Hepatocyte (in vitro differentiated cells): ENCODE data around the gene ROR1. TPM values are rescaled to one million over a fixed set of nuclear protein-coding genes. Genes with fewer than 3 reads are reported as not detected.
A peak's percentile ranks its signal among the peaks of the same experiment; 100 is the strongest.

ENCODE experiments used
- DNase-seq: peaks from one replicate; pipeline ENCODE4 v3.0.0-alpha.2; 2016; ENCODE audit warnings: low spot score
- H2AFZ ChIP-seq: fragments of 200-600 bp; sonication (generic); 2 replicates; pipeline ENCODE4 v1.6.0; 2016; ENCODE audit warnings: antibody characterized with exemption, mild to moderate bottlenecking
- H3K27ac ChIP-seq: fragments of 200-600 bp; sonication (generic); 2 replicates; pipeline ENCODE4 v1.5.1; 2016; ENCODE audit warnings: mild to moderate bottlenecking
- H3K27me3 ChIP-seq: fragments of 200-600 bp; sonication (generic); 2 replicates; pipeline ENCODE4 v1.6.1; 2016
- H3K36me3 ChIP-seq: fragments of 200-600 bp; sonication (generic); replicated peaks from 2 replicates; pipeline ENCODE4 v1.5.1; 2016; ENCODE audit warnings: low read depth; ENCODE audit not compliant: insufficient read depth
- H3K4me1 ChIP-seq: fragments of 200-600 bp; sonication (generic); 2 replicates; pipeline ENCODE4 v1.5.1; 2016; ENCODE audit warnings: mild to moderate bottlenecking, moderate library complexity; ENCODE audit not compliant: insufficient read depth
- H3K4me2 ChIP-seq: fragments of 200-600 bp; sonication (generic); 2 replicates; pipeline ENCODE4 v1.6.0; 2016
- H3K4me3 ChIP-seq: fragments of 200-600 bp; sonication (generic); 2 replicates; pipeline ENCODE4 v1.5.1; 2016; ENCODE audit warnings: mild to moderate bottlenecking
- H3K79me2 ChIP-seq: fragments of 200-600 bp; sonication (generic); 2 replicates; pipeline ENCODE4 v1.6.0; 2017; ENCODE audit warnings: mild to moderate bottlenecking
- H3K9me2 ChIP-seq: fragments of 200-600 bp; sonication (generic); replicated peaks from 2 replicates; pipeline ENCODE4 v1.6.0; 2017; ENCODE audit warnings: mild to moderate bottlenecking; ENCODE audit not compliant: insufficient read depth
- H3K9me3 ChIP-seq: fragments of 200-600 bp; sonication (generic); 2 replicates; pipeline ENCODE4 v1.5.1; 2016; ENCODE audit warnings: low read depth, mild to moderate bottlenecking
- H4K20me1 ChIP-seq: fragments of 200-600 bp; sonication (generic); 2 replicates; pipeline ENCODE4 v1.6.0; 2016; ENCODE audit warnings: mild to moderate bottlenecking; ENCODE audit not compliant: insufficient read depth, poor library complexity, severe bottlenecking
- CTCF ChIP-seq: fragments of 200-600 bp; sonication (generic); IDR thresholded peaks from 2 replicates; pipeline ENCODE4 v1.5.1; 2016; ENCODE audit warnings: antibody characterized with exemption, mild to moderate bottlenecking; ENCODE audit not compliant: poor library complexity
- EZH2 ChIP-seq: fragments of 200-600 bp; sonication (generic); IDR thresholded peaks from 2 replicates; pipeline ENCODE4 v1.6.1; 2016; ENCODE audit warnings: antibody characterized with exemption, mild to moderate bottlenecking, borderline replicate concordance
- EZH2phosphoT487 ChIP-seq: fragments of 200-600 bp; sonication (generic); IDR thresholded peaks from one replicate; pipeline ENCODE4 v1.6.1; 2018; ENCODE audit warnings: antibody characterized with exemption, mild to moderate bottlenecking, low read depth, moderate library complexity; ENCODE audit not compliant: unreplicated experiment, severe bottlenecking
- WGBS: methylation state at CpG from one replicate; pipeline ENCODE4 v1.1.6; 2016; ENCODE audit warnings: low lambda C conversion rate; ENCODE audit errors: missing lambda C conversion rate; 5-methylcytosine and 5-hydroxymethylcytosine counted together
- polyA plus RNA-seq: library from polyadenylated mRNA; unstranded; fragments of >200 nt; fragmentation: Nextera tagmentation; extraction: Ambion mirVana; gene quantifications from 2 replicates; pipeline ENCODE4 v1.2.1, GENCODE V29; 2016
- total RNA-seq: library from RNA; depleted of rRNA; stranded (reverse); fragments of >200 nt; gene quantifications from 2 replicates; pipeline ENCODE4 v1.2.3, GENCODE V29; 2014

The ROR1 gene
- total and polyA plus RNA-seq, 2 experiments from 2014 or later, result 16.4 to 27.7 TPM

- Histone ChIP-seq H3K27ac (no peak overlapping the region), H3K9me3 (no peaks in the 10 kb centered on the region), H3K4me1 (peaks cover 10% of the 10 kb centered on the region), H3K79me2 (no peaks in the 10 kb centered on the region), H3K4me2 (no peak overlapping the region), H2AFZ (no peak overlapping the region), H4K20me1 (no peaks in the 10 kb centered on the region), H3K36me3 (no peaks in the 10 kb centered on the region), H3K27me3 (no peaks in the 10 kb centered on the region), H3K9me2 (no peaks in the 10 kb centered on the region), H3K4me3 (no peak overlapping the region)
- DNase-seq, result no peak
- TF ChIP-seq CTCF, result no peak
- TF ChIP-seq EZH2, result no peak
- TF ChIP-seq EZH2phosphoT487, result no peak
- WGBS, result 89% methylated on average over 3 of the region's 3 CpGs
Measured at GRCh38 chr1:64166629-64167028, 392.8 kb downstream of the ROR1 start.

- Histone ChIP-seq H3K4me3 (no peak overlapping the region), H3K4me2 (no peak overlapping the region), H3K4me1 (peaks cover 12% of the 10 kb centered on the region), H3K27me3 (no peaks in the 10 kb centered on the region), H2AFZ (no peak overlapping the region), H3K79me2 (no peaks in the 10 kb centered on the region), H3K9me3 (no peaks in the 10 kb centered on the region), H3K36me3 (no peaks in the 10 kb centered on the region), H4K20me1 (no peaks in the 10 kb centered on the region), H3K27ac (no peak overlapping the region), H3K9me2 (no peaks in the 10 kb centered on the region)
- DNase-seq, result no peak
- WGBS, result 89% methylated on average over 2 of the region's 2 CpGs
- no peak for TF ChIP-seq EZH2phosphoT487
- TF ChIP-seq EZH2, result no peak
- no peak for TF ChIP-seq CTCF
Measured at GRCh38 chr1:64167176-64167575, 393.4 kb downstream of the ROR1 start.

GRCh38 chr1:64171246-64171645, 397.4 kb downstream of the ROR1 start:
- H3K27me3 ChIP-seq, result no peaks in the 10 kb centered on the region
- no peak overlapping the region for H2AFZ ChIP-seq
- H4K20me1 ChIP-seq, result no peaks in the 10 kb centered on the region
- peak overlapping the region; percentile 55 for H3K27ac ChIP-seq
- no peaks in the 10 kb centered on the region for H3K79me2 ChIP-seq
- no peaks in the 10 kb centered on the region for H3K9me3 ChIP-seq
- peaks cover 30% of the 10 kb centered on the region for H3K4me1 ChIP-seq
- WGBS, result 100% methylated on average over 1 of the region's 1 CpG
- H3K4me2 ChIP-seq, result peak overlapping the region; percentile 52
- no peaks in the 10 kb centered on the region for H3K36me3 ChIP-seq
- DNase-seq, result no peak
- no peak overlapping the region for H3K4me3 ChIP-seq
- TF ChIP-seq CTCF, result no peak
- no peak for TF ChIP-seq EZH2phosphoT487
- no peak for TF ChIP-seq EZH2
- no peaks in the 10 kb centered on the region for H3K9me2 ChIP-seq

- H3K27me3 ChIP-seq, result no peaks in the 10 kb centered on the region
- peak; percentile 45 for DNase-seq
- TF ChIP-seq CTCF (no peak), EZH2phosphoT487 (no peak), EZH2 (no peak)
- H3K79me2 ChIP-seq, result no peaks in the 10 kb centered on the region
- no peaks in the 10 kb centered on the region for H3K9me2 ChIP-seq
- H3K9me3 ChIP-seq, result no peaks in the 10 kb centered on the region
- peak overlapping the region; percentile 55 for H3K27ac ChIP-seq
- no peaks in the 10 kb centered on the region for H3K36me3 ChIP-seq
- H3K4me2 ChIP-seq, result peak overlapping the region; percentile 52
- no peak overlapping the region for H3K4me3 ChIP-seq
- no peaks in the 10 kb centered on the region for H4K20me1 ChIP-seq
- peaks cover 30% of the 10 kb centered on the region for H3K4me1 ChIP-seq
- H2AFZ ChIP-seq, result no peak overlapping the region
- 13% methylated on average over 3 of the region's 3 CpGs for WGBS
Measured at GRCh38 chr1:64171797-64172281, 398.0 kb downstream of the ROR1 start.
